ENCODE results near the gene SGMS2.

The SGMS2 gene

GRCh38 chr4:107828315-107829090 is 3.8 kb downstream of the SGMS2 start:
- ChIA-PET CTCF (interaction anchor here (0.6 to 2.3 kb wide), 3 partner anchors 84 to 1006 kb away, joined by 3 to 7 read pairs (median 4); no protein-coding TSS in a partner anchor), POLR2A (no interaction called here)
- TF ChIP-seq ZNF692 (tag by site-specific recombination; IDR thresholded peaks at IDR 0.05) (no peak), RBAK (tag by site-specific recombination; IDR thresholded peaks at IDR 0.05) (no peak), MZF1 (tag by site-specific recombination; IDR thresholded peaks at IDR 0.05; ENCODE audit: borderline replicate concordance) (peak; percentile 98), YY1 (tag by site-specific recombination; IDR thresholded peaks at IDR 0.05) (no peak)
- Histone ChIP-seq H3K9me3 (ENCODE audit: control insufficient read depth, insufficient read depth, low read depth, low read length) (no peaks in the 10 kb centered on the region), H3K4me3 (ENCODE audit: low read depth, low read length) (no peak overlapping the region), H3K36me3 (ENCODE audit: control insufficient read depth in 2 of 2, insufficient read depth in 1 of 2, low read length in 2 of 2) (peaks cover 0 to 5% of the 10 kb centered on the region in 2 experiments; a peak in 1 of 3 replicates), H3K4me1 (ENCODE audit: control insufficient read depth, insufficient read depth, low read length) (no peaks in the 10 kb centered on the region; the same call in 1 of the 2 replicates), H3K27ac (ENCODE audit: extremely low read depth, low read depth, low read length) (no peak overlapping the region)

GRCh38 chr4:107831140-107831539 is 6.4 kb downstream of the SGMS2 start:
- ChIA-PET CTCF (interaction anchor here (0.6 kb wide), 1 partner anchor 188 kb away, joined by 4 read pairs; no protein-coding TSS in a partner anchor), POLR2A (no interaction called here)
- Histone ChIP-seq H3K4me1 (ENCODE audit: control insufficient read depth, insufficient read depth, low read length) (no peaks in the 10 kb centered on the region; the same call in 1 of the 2 replicates), H3K27ac (ENCODE audit: extremely low read depth, low read depth, low read length) (no peak overlapping the region), H3K36me3 (ENCODE audit: control insufficient read depth in 2 of 2, insufficient read depth in 1 of 2, low read length in 2 of 2) (peaks cover 0 to 5% of the 10 kb centered on the region in 2 experiments; a peak in 1 of 3 replicates), H3K9me3 (ENCODE audit: control insufficient read depth, insufficient read depth, low read depth, low read length) (no peaks in the 10 kb centered on the region), H3K4me3 (ENCODE audit: low read depth, low read length) (no peak overlapping the region)
- TF ChIP-seq ZNF529 (tag by site-specific recombination; IDR thresholded peaks at IDR 0.05; ENCODE audit: insufficient replicate concordance) (no peak), ZNF843 (tag by site-specific recombination; IDR thresholded peaks at IDR 0.05) (no peak), ATF2 (tag by site-specific recombination; IDR thresholded peaks at IDR 0.05; ENCODE audit: low read depth) (no peak), ZNF132 (tag by site-specific recombination; IDR thresholded peaks at IDR 0.05; ENCODE audit: borderline replicate concordance) (no peak), KLF10 (tag by site-specific recombination; IDR thresholded peaks at IDR 0.05) (no peak), ZNF580 (tag by site-specific recombination; IDR thresholded peaks at IDR 0.05) (no peak), ZBTB21 (tag by site-specific recombination; IDR thresholded peaks at IDR 0.05) (no peak), YY2 (tag by site-specific recombination; IDR thresholded peaks at IDR 0.05) (no peak), ZNF639 (tag by site-specific recombination; IDR thresholded peaks at IDR 0.05) (no peak), ZNF426 (tag by site-specific recombination; IDR thresholded peaks at IDR 0.05) (no peak), ZNF624 (tag by site-specific recombination; IDR thresholded peaks at IDR 0.05) (no peak), ZNF623 (tag by site-specific recombination; IDR thresholded peaks at IDR 0.05) (no peak), ZNF416 (tag by site-specific recombination; IDR thresholded peaks at IDR 0.05) (no peak)

Measured in HEK293 (cell line).